ENCODE data around the gene TYW3. TPM values are rescaled to one million over a fixed set of nuclear protein-coding genes. Genes with fewer than 3 reads are reported as not detected.

TYW3 gene, protein sequence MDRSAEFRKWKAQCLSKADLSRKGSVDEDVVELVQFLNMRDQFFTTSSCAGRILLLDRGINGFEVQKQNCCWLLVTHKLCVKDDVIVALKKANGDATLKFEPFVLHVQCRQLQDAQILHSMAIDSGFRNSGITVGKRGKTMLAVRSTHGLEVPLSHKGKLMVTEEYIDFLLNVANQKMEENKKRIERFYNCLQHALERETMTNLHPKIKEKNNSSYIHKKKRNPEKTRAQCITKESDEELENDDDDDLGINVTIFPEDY
- 17.4 TPM for polyA plus RNA-seq (2013, experiment 1 of 2)
- 18.3 TPM for polyA plus RNA-seq (2013, experiment 2 of 2)

DNA sequence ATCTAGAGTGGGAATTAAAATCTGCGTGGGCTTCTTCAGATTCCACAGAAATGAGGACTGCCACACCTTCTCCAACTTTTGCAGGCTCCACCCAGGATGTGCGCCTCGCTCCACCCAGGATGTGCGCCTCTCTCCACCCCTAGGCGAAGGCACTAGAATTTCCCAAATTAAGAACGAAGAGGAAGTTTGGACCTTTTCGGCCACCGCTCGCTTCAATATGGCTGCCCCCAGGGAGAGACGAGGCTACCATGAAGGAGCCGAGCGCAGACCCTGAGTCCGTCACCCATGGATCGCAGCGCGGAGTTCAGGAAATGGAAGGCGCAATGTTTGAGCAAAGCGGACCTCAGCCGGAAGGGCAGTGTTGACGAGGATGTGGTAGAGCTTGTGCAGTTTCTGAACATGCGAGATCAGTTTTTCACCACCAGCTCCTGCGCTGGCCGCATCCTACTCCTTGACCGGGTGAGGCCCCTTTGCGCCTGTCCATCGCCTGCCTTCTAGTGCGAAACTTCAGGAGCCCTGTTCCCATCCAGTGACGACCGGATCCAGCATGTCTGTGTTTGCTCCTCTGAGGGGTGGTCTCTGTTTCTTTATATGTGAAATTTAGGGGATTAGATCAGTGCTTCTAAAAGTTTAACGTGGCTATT lies at the start of gene TYW3, which contains the start of gene CRYZ:
TSS of gene TYW3 (plus strand) at position 193 of the 644 bp plus-strand sequence. CDS start at position 286, 93 bp downstream.
TSS of gene CRYZ (minus strand) at position 91 of the 644 bp plus-strand sequence. CDS start 8,229 bp downstream, outside the sequence.
- H2BK15ac ChIP-seq (ENCODE audit: low read depth, poor library complexity, severe bottlenecking) = no peak within 1 kb of the TSS
- no peak within 1 kb of the TSS for H4K91ac ChIP-seq (ENCODE audit: low read length)
- peaks cover 0 to 17% of the 10 kb centered on the region in 2 experiments for H3K36me3 ChIP-seq (ENCODE audit: control insufficient read depth in 1 of 2, insufficient read depth in 2 of 2, low read depth in 1 of 2, low read length in 2 of 2)
- H3K4me1 ChIP-seq (ENCODE audit: control insufficient read depth, insufficient read depth, low read depth, low read length) = peaks cover 9% of the 10 kb centered on the region
- no peak within 1 kb of the TSS for H2BK120ac ChIP-seq (ENCODE audit: low read depth, low read length)
- DNase-seq = peak; percentile 90
- no peaks in the 10 kb centered on the region for H3K27me3 ChIP-seq (ENCODE audit: control insufficient read depth in 1 of 2, insufficient read depth in 1 of 2, low read length in 2 of 2)
- peak within 1 kb of the TSS; percentile 96 for H3K27ac ChIP-seq (ENCODE audit: low read length, poor library complexity, severe bottlenecking)
- H3K4me3 ChIP-seq (ENCODE audit: insufficient read depth in 1 of 2, low read depth in 1 of 2, low read length in 2 of 2) = peak within 1 kb of the TSS; percentile 59 to 99
- H2AK5ac ChIP-seq (ENCODE audit: low read length, severe bottlenecking) = no peak within 1 kb of the TSS
- 62% methylated on average over 30 of the region's 30 CpGs for WGBS
- H3K4ac ChIP-seq (ENCODE audit: low read depth in 1 of 2, low read length in 2 of 2) = peak within 1 kb of the TSS in 1 of 2 experiments; percentile 3
- peak within 1 kb of the TSS; percentile 99 for H3K9ac ChIP-seq (ENCODE audit: low read length)
- H3K79me1 ChIP-seq (replicated peaks; ENCODE audit: low read length, poor library complexity, severe bottlenecking) = peaks cover 3% of the 10 kb centered on the region
- H2BK12ac ChIP-seq (ENCODE audit: low read length in 2 of 2) = no peak within 1 kb of the TSS
- H2BK5ac ChIP-seq (ENCODE audit: low read depth, low read length, poor library complexity, severe bottlenecking) = peak within 1 kb of the TSS; percentile 75
- peak within 1 kb of the TSS in 1 of 2 experiments; percentile 14 for H3K23ac ChIP-seq (ENCODE audit: low read length in 2 of 2)
- H3K9me3 ChIP-seq (ENCODE audit: control insufficient read depth, low read length) = peaks cover 3% of the 10 kb centered on the region
- peak within 1 kb of the TSS; percentile 59 for H3K4me2 ChIP-seq (ENCODE audit: low read length, poor library complexity, severe bottlenecking)
- peak within 1 kb of the TSS; percentile 53 for H2AFZ ChIP-seq (ENCODE audit: low read depth, low read length)
- no peak within 1 kb of the TSS for H3K14ac ChIP-seq (ENCODE audit: low read length in 2 of 2)
- H4K8ac ChIP-seq (ENCODE audit: low read length) = no peak within 1 kb of the TSS
- H3K18ac ChIP-seq (ENCODE audit: low read depth in 1 of 2, low read length in 2 of 2) = peak within 1 kb of the TSS in 1 of 2 experiments; percentile 70

DNA sequence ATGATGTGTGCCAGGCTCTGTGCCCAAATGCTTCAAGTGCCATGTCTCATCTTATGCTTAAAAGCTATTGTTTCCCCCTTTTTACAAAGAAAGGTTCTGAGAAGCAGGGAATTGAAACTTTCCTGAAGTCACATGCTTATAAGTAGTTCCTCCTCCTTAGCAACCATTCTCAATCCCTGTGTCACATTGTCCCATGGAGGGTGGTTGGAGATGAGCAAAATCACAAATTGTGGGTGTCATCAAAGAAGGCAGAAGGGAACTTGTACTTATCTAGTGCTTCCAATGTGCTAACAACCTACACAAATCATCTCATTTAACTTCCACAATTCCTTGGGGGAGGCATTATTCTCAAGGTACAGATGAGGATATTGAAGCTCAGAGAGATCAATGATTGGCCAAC lies 49.3 kb upstream of the TYW3 start:
- H2BK12ac ChIP-seq (ENCODE audit: low read length in 2 of 2) = no peak overlapping the region
- no peak overlapping the region for H4K91ac ChIP-seq (ENCODE audit: low read length)
- H3K18ac ChIP-seq (ENCODE audit: low read depth in 1 of 2, low read length in 2 of 2) = no peak overlapping the region
- H2BK15ac ChIP-seq (ENCODE audit: low read depth, poor library complexity, severe bottlenecking) = no peak overlapping the region
- no peak overlapping the region for H2AK5ac ChIP-seq (ENCODE audit: low read length, severe bottlenecking)
- H3K27ac ChIP-seq (ENCODE audit: low read length, poor library complexity, severe bottlenecking) = no peak overlapping the region
- no peaks in the 10 kb centered on the region for H3K9me3 ChIP-seq (ENCODE audit: control insufficient read depth, low read length)
- no peaks in the 10 kb centered on the region for H3K27me3 ChIP-seq (ENCODE audit: control insufficient read depth in 1 of 2, insufficient read depth in 1 of 2, low read length in 2 of 2)
- no peak overlapping the region for H3K4me3 ChIP-seq (ENCODE audit: insufficient read depth in 1 of 2, low read depth in 1 of 2, low read length in 2 of 2)
- DNase-seq = no peak
- H3K36me3 ChIP-seq (ENCODE audit: control insufficient read depth in 1 of 2, insufficient read depth in 2 of 2, low read depth in 1 of 2, low read length in 2 of 2) = no peaks in the 10 kb centered on the region
- H3K23ac ChIP-seq (ENCODE audit: low read length in 2 of 2) = no peak overlapping the region
- H2AFZ ChIP-seq (ENCODE audit: low read depth, low read length) = no peak overlapping the region
- H3K4ac ChIP-seq (ENCODE audit: low read depth in 1 of 2, low read length in 2 of 2) = no peak overlapping the region
- H3K14ac ChIP-seq (ENCODE audit: low read length in 2 of 2) = no peak overlapping the region
- no peaks in the 10 kb centered on the region for H3K79me1 ChIP-seq (replicated peaks; ENCODE audit: low read length, poor library complexity, severe bottlenecking)
- no peak overlapping the region for H3K9ac ChIP-seq (ENCODE audit: low read length)
- H4K8ac ChIP-seq (ENCODE audit: low read length) = no peak overlapping the region
- H2BK120ac ChIP-seq (ENCODE audit: low read depth, low read length) = no peak overlapping the region
- no peaks in the 10 kb centered on the region for H3K4me1 ChIP-seq (ENCODE audit: control insufficient read depth, insufficient read depth, low read depth, low read length)
- H2BK5ac ChIP-seq (ENCODE audit: low read depth, low read length, poor library complexity, severe bottlenecking) = no peak overlapping the region
- no peak overlapping the region for H3K4me2 ChIP-seq (ENCODE audit: low read length, poor library complexity, severe bottlenecking)

DNA sequence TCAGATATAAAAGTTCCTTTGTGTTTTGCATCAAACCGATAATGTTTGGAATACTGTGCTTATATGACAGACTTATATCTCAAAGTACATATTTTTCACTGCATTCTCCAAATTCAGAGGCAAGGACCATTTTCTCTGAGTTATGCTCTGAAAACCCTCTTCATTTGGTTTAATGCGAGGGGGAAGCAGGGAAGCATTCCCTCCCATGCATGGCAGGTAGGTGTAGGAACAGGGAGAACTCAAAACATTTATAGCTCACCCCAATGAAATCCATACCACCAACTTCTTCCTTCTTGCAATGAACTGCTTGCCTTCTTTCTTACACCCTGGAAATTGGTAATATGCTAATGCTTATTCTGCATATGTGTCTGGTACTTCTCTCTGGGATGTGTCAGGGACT lies 48.7 kb upstream of the TYW3 start:
- Histone ChIP-seq H2BK12ac (ENCODE audit: low read length in 2 of 2) (no peak overlapping the region), H3K4ac (ENCODE audit: low read depth in 1 of 2, low read length in 2 of 2) (no peak overlapping the region), H3K27me3 (ENCODE audit: control insufficient read depth in 1 of 2, insufficient read depth in 1 of 2, low read length in 2 of 2) (no peaks in the 10 kb centered on the region), H3K4me1 (ENCODE audit: control insufficient read depth, insufficient read depth, low read depth, low read length) (no peaks in the 10 kb centered on the region), H2BK120ac (ENCODE audit: low read depth, low read length) (no peak overlapping the region), H3K27ac (ENCODE audit: low read length, poor library complexity, severe bottlenecking) (no peak overlapping the region), H2BK5ac (ENCODE audit: low read depth, low read length, poor library complexity, severe bottlenecking) (no peak overlapping the region), H4K8ac (ENCODE audit: low read length) (no peak overlapping the region), H2AFZ (ENCODE audit: low read depth, low read length) (no peak overlapping the region), H3K9me3 (ENCODE audit: control insufficient read depth, low read length) (no peaks in the 10 kb centered on the region), H3K9ac (ENCODE audit: low read length) (no peak overlapping the region), H3K18ac (ENCODE audit: low read depth in 1 of 2, low read length in 2 of 2) (no peak overlapping the region), H3K4me2 (ENCODE audit: low read length, poor library complexity, severe bottlenecking) (no peak overlapping the region), H3K4me3 (ENCODE audit: insufficient read depth in 1 of 2, low read depth in 1 of 2, low read length in 2 of 2) (no peak overlapping the region), H3K79me1 (replicated peaks; ENCODE audit: low read length, poor library complexity, severe bottlenecking) (no peaks in the 10 kb centered on the region), H2BK15ac (ENCODE audit: low read depth, poor library complexity, severe bottlenecking) (no peak overlapping the region), H3K14ac (ENCODE audit: low read length in 2 of 2) (no peak overlapping the region), H3K36me3 (ENCODE audit: control insufficient read depth in 1 of 2, insufficient read depth in 2 of 2, low read depth in 1 of 2, low read length in 2 of 2) (no peaks in the 10 kb centered on the region), H3K23ac (ENCODE audit: low read length in 2 of 2) (no peak overlapping the region), H2AK5ac (ENCODE audit: low read length, severe bottlenecking) (no peak overlapping the region), H4K91ac (ENCODE audit: low read length) (no peak overlapping the region)
- 100% methylated on average over 1 of the region's 2 CpGs for WGBS
- no peak for DNase-seq

DNA sequence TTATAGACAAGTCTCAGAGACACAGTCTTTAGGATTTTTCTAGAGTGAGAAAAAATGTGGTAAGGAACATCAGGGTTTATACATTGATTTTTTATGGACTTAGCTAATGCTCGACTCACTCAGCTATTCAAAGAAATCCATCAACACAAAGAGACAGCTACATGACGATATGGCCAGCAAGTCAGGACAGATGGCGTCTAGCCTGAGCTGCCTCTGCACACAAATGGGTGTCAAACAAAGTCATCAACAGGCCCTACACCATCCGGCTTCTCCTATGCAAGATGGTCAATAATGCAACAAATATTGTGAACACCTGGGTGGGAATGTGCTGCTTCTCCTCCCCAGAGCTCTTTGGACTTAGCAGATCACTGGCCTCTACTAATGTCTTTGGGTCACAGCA lies 46.0 kb upstream of the TYW3 start:
- Histone ChIP-seq H3K27ac (ENCODE audit: low read length, poor library complexity, severe bottlenecking) (no peak overlapping the region), H3K23ac (ENCODE audit: low read length in 2 of 2) (no peak overlapping the region), H3K4me3 (ENCODE audit: insufficient read depth in 1 of 2, low read depth in 1 of 2, low read length in 2 of 2) (no peak overlapping the region), H4K91ac (ENCODE audit: low read length) (no peak overlapping the region), H3K9me3 (ENCODE audit: control insufficient read depth, low read length) (no peaks in the 10 kb centered on the region), H3K4me1 (ENCODE audit: control insufficient read depth, insufficient read depth, low read depth, low read length) (no peaks in the 10 kb centered on the region), H3K27me3 (ENCODE audit: control insufficient read depth in 1 of 2, insufficient read depth in 1 of 2, low read length in 2 of 2) (no peaks in the 10 kb centered on the region), H2BK15ac (ENCODE audit: low read depth, poor library complexity, severe bottlenecking) (no peak overlapping the region), H2AK5ac (ENCODE audit: low read length, severe bottlenecking) (no peak overlapping the region), H2BK12ac (ENCODE audit: low read length in 2 of 2) (no peak overlapping the region), H3K9ac (ENCODE audit: low read length) (no peak overlapping the region), H2BK5ac (ENCODE audit: low read depth, low read length, poor library complexity, severe bottlenecking) (no peak overlapping the region), H3K4me2 (ENCODE audit: low read length, poor library complexity, severe bottlenecking) (no peak overlapping the region), H4K8ac (ENCODE audit: low read length) (no peak overlapping the region), H3K14ac (ENCODE audit: low read length in 2 of 2) (no peak overlapping the region), H3K36me3 (ENCODE audit: control insufficient read depth in 1 of 2, insufficient read depth in 2 of 2, low read depth in 1 of 2, low read length in 2 of 2) (no peaks in the 10 kb centered on the region), H2BK120ac (ENCODE audit: low read depth, low read length) (no peak overlapping the region), H3K4ac (ENCODE audit: low read depth in 1 of 2, low read length in 2 of 2) (no peak overlapping the region), H2AFZ (ENCODE audit: low read depth, low read length) (no peak overlapping the region), H3K79me1 (replicated peaks; ENCODE audit: low read length, poor library complexity, severe bottlenecking) (no peaks in the 10 kb centered on the region), H3K18ac (ENCODE audit: low read depth in 1 of 2, low read length in 2 of 2) (no peak overlapping the region)
- WGBS = 77% methylated on average over 3 of the region's 4 CpGs
- no peak for DNase-seq

Data from mesenchymal stem cell (in vitro differentiated cells and primary cell).